NOMO-1 treated with dmso at 0.1 percent for 144 hours (cell line): ENCODE results near the gene KAT2B.
"Not testable (repeated sequence)": the region's sequence is repeated elsewhere in the genome, so short reads cannot be mapped to it uniquely, and the experiment has no call there.

Source experiments
- DNase-seq: peaks from one replicate; lab custom pipeline; 2025; ENCODE audit not compliant: unreplicated experiment; lab: John Stamatoyannopoulos, UW

Gene KAT2B

GRCh38 chr3:20039765-20040547 is at the start of gene KAT2B:
Gene KAT2B, plus strand, starts transcription at chr3:20040446. Its CDS starts 32 bp downstream, at chr3:20040478.
- DNase-seq: peak; percentile 46

GRCh38 chr3:19994796-19995195 is 45.5 kb upstream of the KAT2B start:
- DNase-seq: no peak

- no peak for DNase-seq
Observed at GRCh38 chr3:19997502-19997901, 42.7 kb upstream of the KAT2B start.

GRCh38 chr3:20001932-20002331 is 38.3 kb upstream of the KAT2B start:
- DNase-seq: no peak

GRCh38 chr3:20007960-20008359 is 32.3 kb upstream of the KAT2B start:
- no peak for DNase-seq

GRCh38 chr3:20008646-20009045 is 31.6 kb upstream of the KAT2B start:
- DNase-seq: no peak

- DNase-seq: no peak
Observed at GRCh38 chr3:20012164-20012563, 28.1 kb upstream of the KAT2B start, which contains the start of gene PP2D1. Gene PP2D1, minus strand, starts transcription at chr3:20012264. Its CDS starts 192 bp downstream, at chr3:20012072.

GRCh38 chr3:20013396-20013795 is 26.9 kb upstream of the KAT2B start:
- DNase-seq: no peak

- no peak for DNase-seq
Observed at GRCh38 chr3:20015525-20015924, 24.7 kb upstream of the KAT2B start.

GRCh38 chr3:20016076-20016475 is 24.2 kb upstream of the KAT2B start:
- DNase-seq: not testable (repeated sequence)

GRCh38 chr3:20022954-20023622 is 17.2 kb upstream of the KAT2B start:
- DNase-seq: no peak

GRCh38 chr3:20023623-20024405 is 16.4 kb upstream of the KAT2B start:
- no peak for DNase-seq

- no peak for DNase-seq
Observed at GRCh38 chr3:20027136-20027535, 13.1 kb upstream of the KAT2B start.

GRCh38 chr3:20028905-20029331 is 11.3 kb upstream of the KAT2B start:
- DNase-seq: no peak

GRCh38 chr3:20031939-20032338 is 8.3 kb upstream of the KAT2B start:
- not testable (repeated sequence) for DNase-seq

- no peak for DNase-seq
Observed at GRCh38 chr3:20035019-20035418, 5.2 kb upstream of the KAT2B start.

- no peak for DNase-seq
Observed at GRCh38 chr3:20037255-20037996, 2.8 kb upstream of the KAT2B start.

GRCh38 chr3:20038699-20039465 is 1.4 kb upstream of the KAT2B start:
- no peak for DNase-seq

- no peak for DNase-seq
Observed at GRCh38 chr3:20039466-20039764, 831 bp upstream of the KAT2B start.

- DNase-seq: peak; percentile 52
Observed at GRCh38 chr3:20040548-20041196, 426 bp downstream of the KAT2B start.
